Measurements from ENCODE around the gene RTN4IP1.
"Not testable (repeated sequence)": the region's sequence is repeated elsewhere in the genome, so short reads cannot be mapped to it uniquely, and the experiment has no call there.

Gene RTN4IP1

GRCh38 chr6:106627760-106628159 lies 1.5 kb downstream of the RTN4IP1 start:
- DNase-seq, result not testable (repeated sequence)

- DNase-seq, result no peak
Observed at GRCh38 chr6:106626485-106626884, 2.8 kb downstream of the RTN4IP1 start.

GRCh38 chr6:106623039-106623438 lies 6.3 kb downstream of the RTN4IP1 start:
- DNase-seq, result no peak

- no peak for DNase-seq
Observed at GRCh38 chr6:106622412-106622811, 6.9 kb downstream of the RTN4IP1 start.

GRCh38 chr6:106620931-106621672 lies 8.2 kb downstream of the RTN4IP1 start:
- DNase-seq, result peak; percentile 83

- DNase-seq, result no peak
Observed at GRCh38 chr6:106619223-106619622, 10.1 kb downstream of the RTN4IP1 start.

GRCh38 chr6:106618324-106618723 lies 11.0 kb downstream of the RTN4IP1 start:
- no peak for DNase-seq

GRCh38 chr6:106617857-106618256 lies 11.4 kb downstream of the RTN4IP1 start:
- no peak for DNase-seq

- no peak for DNase-seq
Observed at GRCh38 chr6:106617302-106617701, 12.0 kb downstream of the RTN4IP1 start.

GRCh38 chr6:106614592-106615257 lies 14.6 kb downstream of the RTN4IP1 start:
- no peak for DNase-seq

- no peak for DNase-seq
Observed at GRCh38 chr6:106614166-106614565, 15.1 kb downstream of the RTN4IP1 start.

- DNase-seq, result no peak
Observed at GRCh38 chr6:106613590-106613989, 15.7 kb downstream of the RTN4IP1 start.

GRCh38 chr6:106612671-106613416 lies 16.5 kb downstream of the RTN4IP1 start:
- DNase-seq, result no peak

- DNase-seq, result no peak
Observed at GRCh38 chr6:106611030-106611429, 18.3 kb downstream of the RTN4IP1 start.

GRCh38 chr6:106609699-106610098 lies 19.6 kb downstream of the RTN4IP1 start:
- no peak for DNase-seq

GRCh38 chr6:106608080-106608668 lies 21.1 kb downstream of the RTN4IP1 start:
- DNase-seq, result peak; percentile 53

GRCh38 chr6:106600329-106600728 lies 29.0 kb downstream of the RTN4IP1 start:
- peak; percentile 31 for DNase-seq

- DNase-seq, result no peak
Observed at GRCh38 chr6:106599440-106599839, 29.9 kb downstream of the RTN4IP1 start.

- DNase-seq, result peak; percentile 88
Observed at GRCh38 chr6:106591111-106591825, 38.0 kb downstream of the RTN4IP1 start.

GRCh38 chr6:106588937-106589336 lies 40.4 kb downstream of the RTN4IP1 start:
- not testable (repeated sequence) for DNase-seq

GRCh38 chr6:106586815-106587415 lies 42.4 kb downstream of the RTN4IP1 start:
- no peak for DNase-seq

- DNase-seq, result no peak
Observed at GRCh38 chr6:106581468-106581867, 47.8 kb downstream of the RTN4IP1 start.

Data from fibroblast of skin of scalp (primary cell).